Common myeloid progenitor, CD34-positive (primary cell): ENCODE results near the gene ADISSP.

Source experiments
- CTCF ChIA-PET: fragments of 350-600 bp; sonication (Branson Sonifier 250); formaldehyde crosslinking; loops from one replicate; lab custom pipeline; 2021; ENCODE audit warnings: antibody characterized with exemption; lab: Charles Lee
- POLR2A ChIA-PET: fragments of 350-600 bp; sonication (Branson Sonifier 250); formaldehyde crosslinking; loops from one replicate; lab custom pipeline; 2021; ENCODE audit warnings: antibody characterized with exemption; lab: Charles Lee
- DNase-seq, 3 donors: peaks; one replicate each; pipeline versions ENCODE4 v3.0.0 to v3.0.0-alpha.2; 2013
- H3K27ac ChIP-seq, 2 experiments: 1 replicate in 1 of 2; 2 replicates in 1 of 2; pipeline ENCODE4 v1.7.0; 2013; ENCODE audit warnings: inconsistent platforms in 2 of 2, low read length in 2 of 2, mild to moderate bottlenecking in 2 of 2, low read depth in 1 of 2, moderate library complexity in 1 of 2; ENCODE audit not compliant: severe bottlenecking in 2 of 2, insufficient read depth in 1 of 2, poor library complexity in 1 of 2
- H3K27me3 ChIP-seq, 5 experiments: replicated peaks in 2 of 5; 1 replicate in 3 of 5; 2 replicates in 2 of 5; pipeline versions ENCODE4 v1.6.1 to v1.7.0; 2013; ENCODE audit warnings: low read length in 4 of 5, mild to moderate bottlenecking in 2 of 5, moderate library complexity in 2 of 5, inconsistent platforms in 1 of 5; ENCODE audit not compliant: insufficient read depth in 5 of 5, control insufficient read depth in 4 of 5
- H3K36me3 ChIP-seq, 4 experiments: 1 replicate in 2 of 4; 2 replicates in 2 of 4; pipeline versions ENCODE4 v1.6.1 to v1.7.0; 2013; ENCODE audit warnings: low read length in 3 of 4, control low read depth in 1 of 4, mild to moderate bottlenecking in 1 of 4; ENCODE audit not compliant: control insufficient read depth in 4 of 4, insufficient read depth in 4 of 4
- H3K4me1 ChIP-seq, 4 experiments: 1 replicate in 3 of 4; 2 replicates in 1 of 4; pipeline versions ENCODE4 v1.6.1 to v1.7.1; 2013; ENCODE audit warnings: low read length in 3 of 4, mild to moderate bottlenecking in 3 of 4, control low read depth in 1 of 4, inconsistent platforms in 1 of 4, moderate library complexity in 1 of 4; ENCODE audit not compliant: control insufficient read depth in 4 of 4, insufficient read depth in 4 of 4; ENCODE audit errors: control extremely low read depth in 1 of 4
- H3K4me3 ChIP-seq, 7 experiments: 1 replicate in 4 of 7; 2 replicates in 3 of 7; pipeline versions ENCODE4 v1.5.1 to v1.7.0; 2013; ENCODE audit warnings: mild to moderate bottlenecking in 7 of 7, low read length in 6 of 7, moderate library complexity in 6 of 7, inconsistent platforms in 2 of 7, low read depth in 2 of 7, control low read depth in 1 of 7; ENCODE audit not compliant: insufficient read depth in 4 of 7, control insufficient read depth in 1 of 7; ENCODE audit errors: extremely low read depth in 1 of 7
- H3K9me3 ChIP-seq, 5 experiments: 1 replicate in 4 of 5; 2 replicates in 1 of 5; pipeline versions ENCODE4 v1.6.1 to v1.7.1; 2013; ENCODE audit warnings: low read length in 4 of 5, mild to moderate bottlenecking in 2 of 5, inconsistent platforms in 1 of 5, low read depth in 1 of 5, moderate library complexity in 1 of 5; ENCODE audit not compliant: control insufficient read depth in 4 of 5, insufficient read depth in 2 of 5; ENCODE audit errors: control extremely low read depth in 1 of 5
- WGBS: methylation state at CpG from one replicate; pipeline ENCODE4 v1.1.5; 2013; ENCODE audit not compliant: insufficient coverage; 5-methylcytosine and 5-hydroxymethylcytosine counted together

ADISSP gene

DNA sequence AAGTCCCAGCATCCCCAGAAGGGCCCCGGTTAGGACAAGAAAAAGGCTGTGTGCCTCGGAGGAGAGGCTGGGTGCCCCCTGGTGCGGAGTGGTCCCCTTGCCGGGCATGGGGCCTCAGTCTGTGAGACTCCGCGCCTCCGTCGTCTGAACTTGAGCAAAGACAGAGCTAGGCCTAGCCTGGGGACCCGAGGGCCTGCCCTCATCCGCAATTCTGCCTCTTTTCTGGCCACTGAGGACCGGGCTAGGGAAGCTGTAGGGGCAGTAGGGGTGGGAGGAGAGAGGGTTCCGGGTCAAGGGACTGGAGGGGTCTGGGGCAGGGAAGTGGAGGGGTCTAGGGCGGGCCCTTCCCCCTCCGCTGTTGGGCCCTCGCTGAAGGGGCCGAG is 35.6 kb downstream of the ADISSP start:
- Histone ChIP-seq H3K4me1 (peaks cover 0 to 6% (median 2%) of the 10 kb centered on the region in 4 experiments), H3K36me3 (no peaks in the 10 kb centered on the region), H3K9me3 (no peaks in the 10 kb centered on the region), H3K4me3 (no peak overlapping the region), H3K27ac (no peak overlapping the region), H3K27me3 (peaks cover 3 to 52% (median 16%) of the 10 kb centered on the region in 5 experiments)
- no peak for DNase-seq
- 91% methylated on average over 10 of the region's 16 CpGs for WGBS
- POLR2A ChIA-PET: no interaction called here
- CTCF ChIA-PET: interaction anchor here (1.0 to 2.3 kb wide), 2 partner anchors 17 to 29 kb away, joined by 3 to 5 read pairs; no protein-coding TSS in a partner anchor

DNA sequence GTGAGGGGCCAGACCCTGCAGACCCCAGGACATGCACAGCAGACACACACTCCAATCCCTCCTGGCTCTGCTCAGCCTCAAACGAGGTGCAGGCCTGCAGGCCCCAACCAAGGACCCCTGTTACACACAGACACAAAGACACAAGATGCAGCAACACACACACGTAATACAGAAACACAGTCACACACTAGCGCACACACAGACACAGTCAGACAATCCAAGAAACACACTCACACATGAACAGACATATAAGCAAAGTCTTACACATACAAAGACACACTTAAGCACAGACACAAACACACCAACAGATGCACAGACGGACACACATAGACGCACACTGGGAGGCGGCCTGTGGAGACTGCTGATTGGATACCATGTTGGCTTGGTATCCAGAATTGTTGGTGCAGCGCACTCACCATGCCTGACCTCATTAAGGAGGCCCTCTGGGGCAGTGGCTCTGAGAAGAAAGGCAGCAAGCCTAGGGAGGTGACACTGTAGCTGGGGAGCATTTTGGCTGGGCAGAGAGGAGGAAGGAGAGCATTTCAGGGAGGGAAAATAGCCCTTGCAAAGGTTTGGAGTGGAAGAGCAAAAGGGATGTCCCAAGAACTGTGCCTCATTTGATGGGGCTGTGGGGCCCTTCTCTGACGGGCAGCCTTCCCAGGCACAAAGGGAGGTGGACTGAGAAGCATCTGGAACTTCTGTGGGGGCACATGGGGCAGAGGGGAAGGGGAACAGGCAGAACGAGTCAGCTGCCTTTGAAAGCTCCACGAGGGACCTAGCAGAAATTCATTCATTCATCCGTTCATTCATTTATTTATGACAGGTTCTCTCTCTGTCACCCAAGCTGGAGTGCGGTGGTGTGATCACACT is 36.5 kb downstream of the ADISSP start:
- H3K9me3 ChIP-seq: no peaks in the 10 kb centered on the region
- WGBS: 95% methylated on average over 7 of the region's 12 CpGs
- H3K27me3 ChIP-seq: peaks cover 3 to 55% (median 16%) of the 10 kb centered on the region in 5 experiments
- DNase-seq: no peak
- ChIA-PET POLR2A (no interaction called here), CTCF (interaction anchor here (0.5 to 2.3 kb wide), 5 partner anchors 12 to 90 kb away, joined by 3 to 8 read pairs (median 3); no protein-coding TSS in a partner anchor)
- H3K4me1 ChIP-seq: peaks cover 0 to 6% (median 2%) of the 10 kb centered on the region in 4 experiments
- no peaks in the 10 kb centered on the region for H3K36me3 ChIP-seq
- no peak overlapping the region for H3K27ac ChIP-seq
- no peak overlapping the region for H3K4me3 ChIP-seq

DNA sequence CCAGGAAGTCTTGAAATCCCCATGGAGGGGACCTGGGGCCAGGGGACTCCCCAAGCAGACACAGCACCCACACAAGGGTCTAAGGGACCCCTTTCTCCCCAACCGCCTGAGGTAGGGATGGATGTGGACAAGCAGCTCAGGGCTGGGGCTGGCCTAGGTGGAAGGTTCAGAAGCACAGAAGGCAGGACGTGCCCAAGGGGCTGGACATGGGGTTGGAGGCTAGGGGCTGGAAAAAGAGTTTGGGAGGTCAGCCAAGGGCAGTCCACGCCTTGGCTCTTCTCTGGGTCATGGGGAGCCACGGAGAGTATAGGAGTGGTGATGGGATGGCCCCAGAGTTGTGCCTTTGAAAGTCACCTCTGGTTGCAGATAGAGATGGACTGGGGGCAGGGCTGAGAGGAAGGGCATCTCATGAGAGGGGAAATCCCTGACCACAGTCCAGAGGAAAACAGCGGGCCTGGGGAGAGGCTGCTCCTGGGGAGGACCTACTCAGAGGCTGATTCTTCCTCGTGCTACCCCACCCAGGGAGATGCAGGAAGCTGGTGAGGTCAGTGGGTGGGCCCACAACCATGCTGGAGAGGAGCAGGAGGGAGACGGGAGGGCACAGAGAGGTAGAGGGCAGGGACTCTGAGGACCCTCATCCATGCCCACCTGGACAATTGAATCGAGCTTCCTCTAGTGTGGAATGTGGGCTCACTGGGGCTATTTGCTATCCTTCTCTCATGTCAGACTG is 37.6 kb downstream of the ADISSP start:
- POLR2A ChIA-PET: no interaction called here
- CTCF ChIA-PET: interaction anchor here (1.3 to 2.1 kb wide), 2 partner anchors 19 to 21 kb away, joined by 5 to 8 read pairs; no protein-coding TSS in a partner anchor
- Histone ChIP-seq H3K27me3 (peaks cover 3 to 59% (median 14%) of the 10 kb centered on the region in 5 experiments), H3K27ac (no peak overlapping the region), H3K36me3 (no peaks in the 10 kb centered on the region), H3K4me1 (peaks cover 0 to 6% (median 2%) of the 10 kb centered on the region in 4 experiments), H3K4me3 (no peak overlapping the region), H3K9me3 (no peaks in the 10 kb centered on the region)
- 86% methylated on average over 6 of the region's 8 CpGs for WGBS
- DNase-seq: no peak

DNA sequence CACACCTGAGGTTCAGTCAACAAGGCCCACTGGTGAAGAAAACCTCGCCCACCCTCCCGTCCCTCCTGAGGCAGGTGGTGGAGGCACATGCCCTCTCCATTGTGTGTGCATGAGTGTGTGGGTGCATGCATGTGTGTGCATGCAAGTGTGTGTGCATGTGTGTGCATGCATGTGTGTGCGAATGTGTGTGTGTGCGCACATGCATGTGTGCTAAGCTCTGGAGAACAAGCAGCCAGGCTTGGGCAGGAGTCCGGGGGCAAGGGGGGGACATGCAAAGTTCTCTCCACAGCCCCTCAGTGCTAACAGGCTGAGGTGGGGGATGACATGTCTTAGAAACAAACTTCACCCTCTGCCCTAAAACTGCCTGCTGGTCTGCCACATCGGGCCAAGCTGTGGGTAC is 38.2 kb downstream of the ADISSP start:
- no peaks in the 10 kb centered on the region for H3K36me3 ChIP-seq
- WGBS: 92% methylated on average over 6 of the region's 6 CpGs
- H3K27ac ChIP-seq: no peak overlapping the region
- ChIA-PET CTCF (interaction anchor here (1.3 kb wide), 1 partner anchor 19 kb away, joined by 5 read pairs; no protein-coding TSS in a partner anchor), POLR2A (no interaction called here)
- no peak overlapping the region for H3K4me3 ChIP-seq
- H3K9me3 ChIP-seq: peaks cover 0 to 2% (median 0%) of the 10 kb centered on the region in 5 experiments
- DNase-seq: no peak
- peaks cover 3 to 59% (median 14%) of the 10 kb centered on the region in 5 experiments for H3K27me3 ChIP-seq
- peaks cover 0 to 6% (median 2%) of the 10 kb centered on the region in 4 experiments for H3K4me1 ChIP-seq

DNA sequence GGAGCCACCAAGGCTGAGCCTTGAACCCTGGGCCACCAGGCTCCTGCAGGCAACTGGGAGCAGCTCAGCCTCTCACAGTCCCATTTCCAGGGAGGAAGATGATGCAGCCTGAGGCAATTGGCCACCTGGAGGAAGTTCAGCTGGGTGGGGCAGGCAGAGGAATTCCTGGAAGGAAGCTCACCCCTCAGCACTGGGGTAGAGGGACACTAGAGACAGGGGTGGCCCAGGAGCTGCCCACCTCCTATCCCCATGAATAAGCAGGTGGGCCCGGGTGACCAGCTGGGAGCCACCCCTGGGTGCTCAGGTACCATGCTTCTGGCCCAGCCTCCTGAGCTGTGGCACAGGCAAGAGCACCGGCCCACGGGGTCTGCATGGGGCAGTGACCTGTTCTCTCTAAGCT is 38.7 kb downstream of the ADISSP start:
- DNase-seq: no peak
- Histone ChIP-seq H3K9me3 (peaks cover 0 to 2% (median 0%) of the 10 kb centered on the region in 5 experiments), H3K27ac (no peak overlapping the region), H3K27me3 (peaks cover 3 to 58% (median 14%) of the 10 kb centered on the region in 5 experiments), H3K4me1 (peaks cover 0 to 6% (median 2%) of the 10 kb centered on the region in 4 experiments), H3K4me3 (no peak overlapping the region), H3K36me3 (no peaks in the 10 kb centered on the region)
- CTCF ChIA-PET: interaction anchor here (1.3 kb wide), 1 partner anchor 18 kb away, joined by 5 read pairs; no protein-coding TSS in a partner anchor
- WGBS: 95% methylated on average over 3 of the region's 3 CpGs
- POLR2A ChIA-PET: no interaction called here

DNA sequence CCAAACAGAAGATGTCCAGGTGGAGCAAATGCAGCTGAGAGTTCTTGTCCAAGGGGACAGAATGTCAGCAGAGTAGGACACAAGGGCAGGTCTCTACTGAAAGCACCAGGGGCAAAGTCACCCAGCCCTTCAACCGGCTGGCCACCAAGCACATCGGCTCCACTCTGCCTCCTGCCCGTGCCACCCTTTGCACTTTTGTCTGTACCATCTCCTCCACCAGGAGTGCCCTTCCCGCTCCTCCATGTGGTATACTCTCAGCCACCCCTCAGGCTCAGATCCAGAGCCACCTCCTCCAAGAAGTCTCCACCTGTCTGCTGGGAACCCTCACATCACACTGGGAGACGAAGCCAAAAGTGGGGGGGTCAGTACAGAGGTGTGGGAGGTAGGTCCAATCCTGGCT is 39.2 kb downstream of the ADISSP start:
- H3K27me3 ChIP-seq: peaks cover under 1 to 53% (median 12%) of the 10 kb centered on the region in 5 experiments
- ChIA-PET POLR2A (no interaction called here), CTCF (interaction anchor here (1.4 kb wide), 1 partner anchor 39 kb away, joined by 3 read pairs; the partner anchor contains the start of gene ADISSP)

More for the DNA sequence above, 39.2 kb downstream of the ADISSP start:
- H3K4me1 ChIP-seq: peaks cover 0 to 6% (median 2%) of the 10 kb centered on the region in 4 experiments
- no peak overlapping the region for H3K27ac ChIP-seq
- H3K36me3 ChIP-seq: no peaks in the 10 kb centered on the region
- peaks cover 0 to 2% (median 0%) of the 10 kb centered on the region in 5 experiments for H3K9me3 ChIP-seq
- H3K4me3 ChIP-seq: no peak overlapping the region
- WGBS: 100% methylated on average over 4 of the region's 5 CpGs
- DNase-seq: no peak
